Stimulated activated CD4-positive, alpha-beta T cell treated with anti-CD3 and anti-CD28 coated beads, TNF-alpha, amount 100 ng/mL, for 4 hours (primary cell): ENCODE measurements around the gene BBOX1.

Source experiments
- DNase-seq, 3 experiments: peaks; one replicate each; pipeline ENCODE4 v3.0.0-alpha.2; 2020; ENCODE audit warnings: low read depth in 3 of 3

BBOX1 gene

GRCh38 chr11:27025312-27025955 is 15.2 kb upstream of the BBOX1 start:
- no peak for DNase-seq

GRCh38 chr11:27025957-27026733 is 14.5 kb upstream of the BBOX1 start:
- DNase-seq: no peak

GRCh38 chr11:27028561-27028965 is 12.1 kb upstream of the BBOX1 start:
- DNase-seq: no peak

- no peak for DNase-seq
Observed at GRCh38 chr11:27029966-27030365, 10.6 kb upstream of the BBOX1 start.

- no peak for DNase-seq
Observed at GRCh38 chr11:27031754-27032153, 8.9 kb upstream of the BBOX1 start.

- no peak for DNase-seq
Observed at GRCh38 chr11:27039873-27040272, 742 bp upstream of the BBOX1 start.

- no peak for DNase-seq
Observed at GRCh38 chr11:27041141-27041899, 705 bp downstream of the BBOX1 start.

GRCh38 chr11:27046956-27047355 is 6.3 kb downstream of the BBOX1 start:
- DNase-seq: no peak

GRCh38 chr11:27052668-27053067 is 12.1 kb downstream of the BBOX1 start:
- DNase-seq: no peak

- DNase-seq: no peak
Observed at GRCh38 chr11:27055065-27055682, 14.6 kb downstream of the BBOX1 start.

- no peak for DNase-seq
Observed at GRCh38 chr11:27057091-27057780, 16.6 kb downstream of the BBOX1 start.

GRCh38 chr11:27058456-27058855 is 17.8 kb downstream of the BBOX1 start:
- DNase-seq: no peak

GRCh38 chr11:27059431-27059830 is 18.8 kb downstream of the BBOX1 start:
- DNase-seq: no peak

- DNase-seq: no peak
Observed at GRCh38 chr11:27060816-27061460, 20.3 kb downstream of the BBOX1 start.

GRCh38 chr11:27061461-27061821 is 20.8 kb downstream of the BBOX1 start:
- DNase-seq: no peak

GRCh38 chr11:27064086-27064485 is 23.5 kb downstream of the BBOX1 start:
- DNase-seq: no peak

GRCh38 chr11:27075192-27075591 is 34.6 kb downstream of the BBOX1 start:
- DNase-seq: no peak

- no peak for DNase-seq
Observed at GRCh38 chr11:27075655-27076054, 35.0 kb downstream of the BBOX1 start.

- no peak for DNase-seq
Observed at GRCh38 chr11:27076121-27076589, 35.5 kb downstream of the BBOX1 start.

- DNase-seq: no peak
Observed at GRCh38 chr11:27081056-27081455, 40.4 kb downstream of the BBOX1 start.

GRCh38 chr11:27083241-27083640 is 42.6 kb downstream of the BBOX1 start:
- no peak for DNase-seq
